Heart left ventricle (tissue), 16 donors: ENCODE data around the gene TOM1. TPM values are rescaled to one million over a fixed set of nuclear protein-coding genes. Genes with fewer than 3 reads are reported as not detected.

ENCODE experiments used
- ATAC-seq, 4 donors: fragments of 200-7000 bp; cut with Tn5 transposase; one replicate each; pipeline ENCODE4 v1.9.1; 2020 to 2022; ENCODE audit warnings: moderate library complexity in 4 of 4, mild to moderate bottlenecking in 3 of 4, moderate number of reproducible peaks in 1 of 4
- DNase-seq, 5 donors: peaks; one replicate each; pipeline ENCODE4 v3.0.0-alpha.2; 2020
- H3K27ac ChIP-seq, 12 donors: fragments of 200-600 bp; sonication (generic) in 4 of 12; one replicate each; pipeline versions ENCODE4 v1.5.0 to v1.8.0; 2016 to 2022; ENCODE audit warnings: mild to moderate bottlenecking in 2 of 12
- H3K27me3 ChIP-seq, 9 donors: fragments of 200-600 bp; sonication (generic) in 2 of 9; one replicate each; pipeline versions ENCODE4 v1.5.1 to v1.8.0; 2016 to 2022; ENCODE audit warnings: mild to moderate bottlenecking in 3 of 9
- H3K36me3 ChIP-seq, 9 donors: fragments of 200-600 bp; sonication (generic) in 2 of 9; one replicate each; pipeline versions ENCODE4 v1.5.0 to v1.8.0; 2018 to 2022; ENCODE audit warnings: mild to moderate bottlenecking in 2 of 9
- H3K4me1 ChIP-seq, 12 donors: fragments of 200-600 bp; sonication (generic) in 4 of 12; one replicate each; pipeline versions ENCODE4 v1.5.0 to v1.8.0; 2016 to 2022; ENCODE audit warnings: mild to moderate bottlenecking in 3 of 12
- H3K4me3 ChIP-seq, 12 donors: fragments of 200-600 bp; sonication (generic) in 4 of 12; one replicate each; pipeline versions ENCODE4 v1.5.0 to v1.8.0; 2017 to 2022; ENCODE audit warnings: mild to moderate bottlenecking in 9 of 12, moderate library complexity in 4 of 12
- H3K9me3 ChIP-seq, 12 donors: fragments of 200-600 bp; sonication (generic) in 4 of 12; one replicate each; pipeline versions ENCODE4 v1.5.0 to v1.8.0; 2016 to 2022; ENCODE audit warnings: mild to moderate bottlenecking in 1 of 12
- POLR2A ChIP-seq, 2 donors: fragments of 450-650 bp; IDR thresholded peaks; one replicate each; pipeline ENCODE4 v1.6.1; 2017; ENCODE audit warnings: antibody characterized with exemption in 2 of 2, mild to moderate bottlenecking in 2 of 2, moderate library complexity in 2 of 2
- WGBS, 4 donors: extraction: QIAGEN DNeasy Blood & Tissue Kit in 2 of 4; methylation state at CpG; one replicate each; pipeline versions ENCODE4 v1.1.5 to v1.1.7; 2013 to 2018; 5-methylcytosine and 5-hydroxymethylcytosine counted together
- intact Hi-C, 10 donors: fragments of 100-400 bp; cut with DNase I; formaldehyde crosslinking; loops; one replicate each; pipeline versions ENCODE4 v1.11.1 to v1.14.2; 2022
- polyA plus RNA-seq, 2 donors: library from polyadenylated mRNA; stranded (reverse); fragments of 200-250 nt; gene quantifications; one replicate each; pipeline ENCODE4 v1.2.3, GENCODE V29; 2013
- total RNA-seq, 9 donors: library from RNA; depleted of rRNA in 2 of 9; stranded (reverse); fragments of >200 nt in 2 of 9; fragmentation: NEBNext Ultra II Directional in 3 of 9; extraction: Animal tissue kit (Norgen Biotek cat#: 25700) in 3 of 9; gene quantifications; one replicate each; pipeline versions ENCODE4 v1.1.0 to v1.2.4, GENCODE V29; 2016 to 2023
- TF ChIP-seq, protein P1 (sequence below), 12 donors: fragments of 200-600 bp; sonication (generic) in 4 of 12; IDR thresholded peaks; one replicate each; pipeline versions ENCODE4 v1.5.0 to v1.8.0; 2018 to 2022; ENCODE audit warnings: antibody characterized with exemption in 12 of 12, mild to moderate bottlenecking in 5 of 12
- donor health status: ischemic (EF 13 %, LVEDD 7.1; RV severe dilation, severe dysfunction).
- donor health status: healthy with polysubstance abuse.
- donor health status: DM: no; HTN: yes; CAD: no.
- donor health status: DM: no; HTN: no; CAD: no.
- donor health status: ischemic (EF 25% LVEDD 6.9; RV normal size, moderate dysfunction).
- donor health status: ischemic (EF 25% LVEDD 5.7; RV mildly dilated, moderate dysfunction).
- donor health status: healthy.
- donor health status: DM: yes; HTN: yes; CAD: no.
- donor health status: ischemic (EF 35%, LVEDD 5.7; RV mildly dilated, moderate dysfunction).
- donor health status: nonischemic (EF 11% LVEDD 7.7; RV severe dilation, severe dysfunction).
- donor health status: DM: yes; HTN: yes; CAD: no.
- donor health status: PGD.
- donor health status: ischemic (EF 29% LVEDD 5.4; RV normal size, mild dysfunction).
- donor health status: nonischemic (EF 23%, LVEDD 6.1; RV moderate dilation, normal function).

Gene TOM1
- total and polyA plus RNA-seq, 11 donors, result 46.8 to 362 (median 56.8) TPM

DNA sequence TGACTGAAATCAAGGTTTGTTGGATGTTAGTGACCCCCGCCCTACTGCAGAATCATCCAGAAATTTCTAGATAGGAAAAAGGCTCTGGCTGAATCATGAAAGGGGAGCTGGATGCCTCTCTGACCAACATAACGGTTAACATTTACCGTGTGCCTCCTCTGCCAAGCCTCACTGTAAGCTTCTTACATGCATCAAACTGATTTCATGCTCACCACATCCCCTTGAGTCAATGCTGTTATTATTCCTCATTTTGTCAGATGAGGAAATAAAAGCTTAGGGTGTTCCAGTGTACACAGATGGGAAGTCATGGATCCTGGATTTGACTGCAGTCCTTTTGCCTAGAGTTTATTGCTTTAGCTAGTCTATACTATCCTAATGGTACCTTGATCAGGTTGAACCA lies 75.3 kb downstream of the TOM1 start:
- Histone ChIP-seq H3K9me3 (no peaks in the 10 kb centered on the region), H3K4me3 (no peak overlapping the region), H3K27me3 (no peaks in the 10 kb centered on the region), H3K27ac (peak overlapping the region in 1 of 12 donors; percentile 74), H3K36me3 (no peaks in the 10 kb centered on the region), H3K4me1 (peaks cover 0 to 73% (median 18%) of the 10 kb centered on the region in 12 donors)
- ATAC-seq, result no peak
- DNase-seq, result no peak
- TF ChIP-seq, protein P1, sequence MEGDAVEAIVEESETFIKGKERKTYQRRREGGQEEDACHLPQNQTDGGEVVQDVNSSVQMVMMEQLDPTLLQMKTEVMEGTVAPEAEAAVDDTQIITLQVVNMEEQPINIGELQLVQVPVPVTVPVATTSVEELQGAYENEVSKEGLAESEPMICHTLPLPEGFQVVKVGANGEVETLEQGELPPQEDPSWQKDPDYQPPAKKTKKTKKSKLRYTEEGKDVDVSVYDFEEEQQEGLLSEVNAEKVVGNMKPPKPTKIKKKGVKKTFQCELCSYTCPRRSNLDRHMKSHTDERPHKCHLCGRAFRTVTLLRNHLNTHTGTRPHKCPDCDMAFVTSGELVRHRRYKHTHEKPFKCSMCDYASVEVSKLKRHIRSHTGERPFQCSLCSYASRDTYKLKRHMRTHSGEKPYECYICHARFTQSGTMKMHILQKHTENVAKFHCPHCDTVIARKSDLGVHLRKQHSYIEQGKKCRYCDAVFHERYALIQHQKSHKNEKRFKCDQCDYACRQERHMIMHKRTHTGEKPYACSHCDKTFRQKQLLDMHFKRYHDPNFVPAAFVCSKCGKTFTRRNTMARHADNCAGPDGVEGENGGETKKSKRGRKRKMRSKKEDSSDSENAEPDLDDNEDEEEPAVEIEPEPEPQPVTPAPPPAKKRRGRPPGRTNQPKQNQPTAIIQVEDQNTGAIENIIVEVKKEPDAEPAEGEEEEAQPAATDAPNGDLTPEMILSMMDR (IDR thresholded peaks at IDR 0.05), result no peak
- TF ChIP-seq POLR2A (IDR thresholded peaks at IDR 0.05), result no peak
- intact Hi-C loops, result no loop called here
- 85 to 88% (median 88%) methylated on average over 3 of the region's 3 CpGs for WGBS, 4 donors

DNA sequence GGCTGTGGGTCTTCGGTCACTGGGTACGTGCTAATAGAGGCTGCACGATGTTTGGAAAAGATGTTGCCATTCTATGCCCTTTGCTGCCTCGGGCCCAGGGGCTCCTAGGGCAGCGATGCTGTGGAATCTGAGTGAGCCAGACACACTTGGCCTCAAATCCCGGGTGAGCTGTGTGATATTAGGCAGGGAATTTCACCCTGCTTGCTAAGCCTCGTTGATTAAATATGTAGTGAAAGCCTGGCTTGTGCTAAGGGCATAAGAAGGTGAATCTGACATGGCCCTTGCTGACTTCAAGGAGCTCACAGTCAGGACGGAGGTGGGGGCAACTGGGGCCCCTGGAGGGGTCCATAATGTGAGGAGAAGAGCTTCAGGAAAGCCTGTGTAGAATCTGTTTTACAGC lies 75.8 kb downstream of the TOM1 start:
- Histone ChIP-seq H3K9me3 (no peaks in the 10 kb centered on the region), H3K27ac (peak overlapping the region in 1 of 12 donors; percentile 74), H3K27me3 (no peaks in the 10 kb centered on the region), H3K36me3 (no peaks in the 10 kb centered on the region), H3K4me1 (peaks cover 0 to 73% (median 20%) of the 10 kb centered on the region in 12 donors), H3K4me3 (no peak overlapping the region)
- intact Hi-C loops, result no loop called here
- TF ChIP-seq, protein P1 (IDR thresholded peaks at IDR 0.05), result no peak
- no peak for TF ChIP-seq POLR2A (IDR thresholded peaks at IDR 0.05)
- 67 to 91% (median 80%) methylated on average over 5 to 8 of the region's 8 CpGs for WGBS, 4 donors
- DNase-seq, result no peak
- ATAC-seq, result no peak

DNA sequence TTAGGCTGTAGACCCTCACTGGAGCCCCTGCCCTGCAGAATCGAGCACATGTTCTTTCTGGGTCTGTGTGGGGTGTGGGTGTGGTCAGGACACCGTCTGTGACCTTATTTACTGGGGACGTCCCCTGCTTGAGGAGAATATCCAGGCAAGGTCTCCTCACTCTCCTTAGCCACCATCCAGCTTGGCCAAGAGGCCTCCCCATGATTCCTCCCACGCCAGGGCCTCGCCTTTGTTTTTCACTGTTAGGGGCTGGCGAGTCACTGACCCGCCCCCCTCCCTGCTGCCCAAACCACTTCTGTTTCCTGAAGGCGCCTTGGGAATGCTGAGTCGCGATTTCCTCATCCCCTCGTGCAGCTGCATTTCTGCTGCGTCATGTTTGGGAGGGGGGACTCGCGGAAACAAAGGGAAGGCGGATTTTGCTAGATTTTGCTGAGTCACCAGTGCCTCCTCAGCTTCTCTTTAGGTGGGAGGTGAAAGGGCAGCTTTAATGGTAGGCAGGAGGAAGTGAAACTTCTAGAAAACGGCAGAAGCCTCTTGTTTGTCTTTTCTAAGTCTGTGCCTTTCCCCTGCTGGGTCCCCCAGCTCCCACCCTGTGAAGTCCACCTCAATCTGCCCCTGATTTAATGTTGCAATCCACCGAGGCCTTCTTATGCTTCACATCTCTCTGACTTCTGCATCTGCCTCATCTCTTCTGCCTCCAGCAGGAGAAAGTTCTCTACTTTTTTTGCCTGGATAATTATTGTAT lies 77.2 kb downstream of the TOM1 start:
- no peak overlapping the region for H3K4me3 ChIP-seq
- H3K9me3 ChIP-seq, result no peaks in the 10 kb centered on the region
- H3K4me1 ChIP-seq, result peaks cover 0 to 67% (median 25%) of the 10 kb centered on the region in 12 donors
- H3K27me3 ChIP-seq, result no peaks in the 10 kb centered on the region
- WGBS, 4 donors, result 33 to 58% (median 38%) methylated on average over 17 of the region's 17 CpGs
- ATAC-seq (peak; percentile 45 to 73 (median 55)), DNase-seq (peak; percentile 89 to 95 (median 94))
- H3K27ac ChIP-seq, result peak overlapping the region in 11 of 12 donors; percentile 30 to 87 (median 73)
- H3K36me3 ChIP-seq, result no peaks in the 10 kb centered on the region
- TF ChIP-seq, protein P1 (IDR thresholded peaks at IDR 0.05), result no peak
- TF ChIP-seq POLR2A (IDR thresholded peaks at IDR 0.05), result peak in 1 of 2 donors; percentile 15
- intact Hi-C loops, result no loop called here

DNA sequence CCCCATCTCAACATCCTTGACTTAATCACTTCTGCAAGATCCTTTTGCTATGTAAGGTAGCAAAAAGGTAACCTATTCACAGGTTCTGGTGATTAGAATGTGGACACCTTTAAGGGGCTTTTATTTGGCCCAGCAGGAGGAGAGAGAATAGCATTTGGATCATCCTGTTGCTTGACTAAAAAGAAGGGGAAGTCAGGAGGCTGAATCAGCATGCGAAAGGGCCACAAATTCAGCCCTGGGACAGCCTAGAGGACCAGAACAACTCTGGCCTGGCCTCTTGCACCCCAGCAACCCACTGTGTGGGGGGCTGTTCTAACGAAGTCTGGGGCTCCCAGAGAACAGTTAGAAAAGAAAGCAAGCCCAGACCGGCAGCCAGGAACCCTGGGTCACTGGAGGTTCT lies 78.0 kb downstream of the TOM1 start:
- DNase-seq (no peak), ATAC-seq (no peak)
- H3K36me3 ChIP-seq, result no peaks in the 10 kb centered on the region
- intact Hi-C loops, result no loop called here
- H3K4me1 ChIP-seq, result peaks cover 0 to 62% (median 20%) of the 10 kb centered on the region in 12 donors
- peak overlapping the region in 10 of 12 donors; percentile 30 to 87 (median 70) for H3K27ac ChIP-seq
- 83 to 94% (median 90%) methylated on average over 3 of the region's 3 CpGs for WGBS, 4 donors
- no peak for TF ChIP-seq POLR2A (IDR thresholded peaks at IDR 0.05)
- TF ChIP-seq, protein P1 (IDR thresholded peaks at IDR 0.05), result no peak
- no peak overlapping the region for H3K4me3 ChIP-seq
- no peaks in the 10 kb centered on the region for H3K27me3 ChIP-seq
- no peaks in the 10 kb centered on the region for H3K9me3 ChIP-seq
